22Rv1 (cell line): ENCODE results near the gene RHOH.

Experiments used
- CTCF ChIP-seq: fragments of 450-650 bp; IDR thresholded peaks from 2 replicates; pipeline ENCODE4 v1.5.1; 2017; ENCODE audit warnings: mild to moderate bottlenecking
- ZFX ChIP-seq: fragments of 450-650 bp; IDR thresholded peaks from 2 replicates; pipeline ENCODE4 v1.6.1; 2017; ENCODE audit warnings: antibody characterized with exemption, borderline replicate concordance

- TF ChIP-seq CTCF (no peak), ZFX (no peak)
Observed at GRCh38 chr4:40190465-40190864, 6.4 kb upstream of the RHOH start.
